Measurements from ENCODE around the gene DMC1.

GRCh38 chr22:38599466-38599865 lies 29.5 kb upstream of the DMC1 start:
- TF ChIP-seq, protein P1, sequence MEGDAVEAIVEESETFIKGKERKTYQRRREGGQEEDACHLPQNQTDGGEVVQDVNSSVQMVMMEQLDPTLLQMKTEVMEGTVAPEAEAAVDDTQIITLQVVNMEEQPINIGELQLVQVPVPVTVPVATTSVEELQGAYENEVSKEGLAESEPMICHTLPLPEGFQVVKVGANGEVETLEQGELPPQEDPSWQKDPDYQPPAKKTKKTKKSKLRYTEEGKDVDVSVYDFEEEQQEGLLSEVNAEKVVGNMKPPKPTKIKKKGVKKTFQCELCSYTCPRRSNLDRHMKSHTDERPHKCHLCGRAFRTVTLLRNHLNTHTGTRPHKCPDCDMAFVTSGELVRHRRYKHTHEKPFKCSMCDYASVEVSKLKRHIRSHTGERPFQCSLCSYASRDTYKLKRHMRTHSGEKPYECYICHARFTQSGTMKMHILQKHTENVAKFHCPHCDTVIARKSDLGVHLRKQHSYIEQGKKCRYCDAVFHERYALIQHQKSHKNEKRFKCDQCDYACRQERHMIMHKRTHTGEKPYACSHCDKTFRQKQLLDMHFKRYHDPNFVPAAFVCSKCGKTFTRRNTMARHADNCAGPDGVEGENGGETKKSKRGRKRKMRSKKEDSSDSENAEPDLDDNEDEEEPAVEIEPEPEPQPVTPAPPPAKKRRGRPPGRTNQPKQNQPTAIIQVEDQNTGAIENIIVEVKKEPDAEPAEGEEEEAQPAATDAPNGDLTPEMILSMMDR (IDR thresholded peaks at IDR 0.05) = no peak
- no peak for TF ChIP-seq POLR2A (IDR thresholded peaks at IDR 0.05)

Measured in breast epithelium (tissue), 3 donors.